Mesenteric fat pad (tissue), 1 donor: ENCODE measurements around the gene ASAH2. TPM values are rescaled to one million over a fixed set of nuclear protein-coding genes. Genes with fewer than 3 reads are reported as not detected.
"Not testable (repeated sequence)": the region's sequence is repeated elsewhere in the genome, so short reads cannot be mapped to it uniquely, and the experiment has no call there.

Experiments
- DNase-seq: peaks from one replicate; pipeline ENCODE4 v3.0.0-alpha.2; 2020; ENCODE audit warnings: low spot score
- total RNA-seq: library from RNA; stranded (reverse); fragmentation: NEBNext Ultra II Directional; extraction: Animal tissue kit (Norgen Biotek cat#: 25700); gene quantifications from one replicate; pipeline ENCODE4 v1.2.1, GENCODE V29; 2021
- donor health status: DM: yes; HTN: yes; CAD: no.

ASAH2 gene
- total RNA-seq, 1 donor from 2014 or later, result 2.4 TPM

- no peak for DNase-seq
Observed at GRCh38 chr10:50260791-50261281, 9.5 kb upstream of the ASAH2 start.

GRCh38 chr10:50254479-50254878 lies 3.2 kb upstream of the ASAH2 start:
- no peak for DNase-seq

DNA sequence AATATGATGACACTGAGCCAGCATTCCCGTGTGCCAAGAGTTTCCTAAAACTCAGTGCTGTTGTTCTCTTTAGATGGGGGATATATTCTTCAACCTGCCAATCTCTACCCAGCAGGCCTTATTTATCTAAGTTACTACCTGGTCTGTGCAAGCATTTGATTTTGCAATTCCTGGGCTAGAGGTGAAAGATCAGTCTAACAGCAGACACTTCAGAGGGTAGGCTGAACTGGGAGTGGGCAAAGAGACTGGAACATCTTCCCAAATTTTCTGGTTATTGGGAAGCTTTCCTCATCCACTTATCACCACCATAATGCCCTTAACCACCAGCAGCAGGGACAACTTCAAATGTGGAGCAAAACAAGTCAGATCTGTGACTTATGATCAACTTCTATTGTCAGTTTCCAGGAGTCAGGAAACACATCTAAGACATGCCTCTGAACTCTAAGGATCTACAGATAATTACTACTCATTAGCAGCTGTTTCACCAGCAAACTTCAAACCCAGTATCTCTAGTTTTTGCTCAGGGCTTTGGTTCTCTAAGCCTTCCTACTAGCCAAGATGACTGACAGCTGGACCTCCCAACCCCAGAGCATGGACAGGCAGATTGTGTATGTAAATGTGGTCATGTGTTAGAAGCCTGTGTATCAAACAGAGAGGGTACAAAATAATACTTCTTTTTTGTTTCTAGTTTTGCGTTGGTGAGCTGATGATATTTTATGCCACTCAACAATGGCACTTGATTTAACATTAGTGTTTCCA lies 1.0 kb downstream of the ASAH2 start:
- DNase-seq, result no peak

GRCh38 chr10:50248598-50248997 lies 2.7 kb downstream of the ASAH2 start:
- DNase-seq, result no peak

GRCh38 chr10:50248062-50248461 lies 3.3 kb downstream of the ASAH2 start:
- DNase-seq, result no peak

- DNase-seq, result no peak
Observed at GRCh38 chr10:50244201-50244600, 7.1 kb downstream of the ASAH2 start.

- DNase-seq, result no peak
Observed at GRCh38 chr10:50242777-50243176, 8.5 kb downstream of the ASAH2 start.

GRCh38 chr10:50241478-50241877 lies 9.8 kb downstream of the ASAH2 start:
- DNase-seq, result not testable (repeated sequence)

DNA sequence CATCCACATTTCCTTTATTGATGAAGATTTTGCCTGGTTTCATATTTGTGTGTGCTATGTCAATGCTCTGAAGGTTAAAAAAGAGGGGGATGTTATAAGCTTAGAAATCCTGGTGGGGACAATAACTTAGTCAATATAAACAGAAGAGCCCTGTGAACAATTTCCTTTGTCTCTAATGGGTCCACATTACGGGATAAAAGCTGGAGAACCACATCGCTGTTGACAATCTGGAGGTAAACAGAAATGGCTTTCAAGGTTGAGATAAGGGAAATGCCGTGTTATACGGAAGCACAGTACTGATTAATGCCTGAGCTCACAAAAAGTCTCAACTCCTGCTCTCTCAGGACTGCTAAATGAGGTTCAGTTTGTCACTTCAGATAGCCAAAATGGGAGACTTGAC lies 16.8 kb downstream of the ASAH2 start:
- no peak for DNase-seq

DNA sequence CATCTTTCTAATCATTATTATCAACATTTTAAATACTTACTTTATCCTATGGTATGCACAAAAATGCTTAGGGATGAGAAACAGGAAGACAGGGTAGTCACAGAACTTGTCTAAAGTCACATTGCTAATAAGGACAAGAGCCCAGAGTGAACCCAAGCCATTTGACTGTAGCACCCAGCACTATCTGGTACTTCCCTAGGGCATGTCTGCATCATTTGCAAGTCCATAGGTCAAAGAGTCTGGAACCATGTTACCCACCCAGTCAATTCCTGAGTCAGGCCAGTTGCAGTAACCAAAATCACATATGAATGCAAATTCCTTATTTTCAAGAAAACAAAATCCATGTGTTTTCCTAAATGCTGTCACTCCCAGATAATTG lies 19.1 kb downstream of the ASAH2 start:
- no peak for DNase-seq

DNA sequence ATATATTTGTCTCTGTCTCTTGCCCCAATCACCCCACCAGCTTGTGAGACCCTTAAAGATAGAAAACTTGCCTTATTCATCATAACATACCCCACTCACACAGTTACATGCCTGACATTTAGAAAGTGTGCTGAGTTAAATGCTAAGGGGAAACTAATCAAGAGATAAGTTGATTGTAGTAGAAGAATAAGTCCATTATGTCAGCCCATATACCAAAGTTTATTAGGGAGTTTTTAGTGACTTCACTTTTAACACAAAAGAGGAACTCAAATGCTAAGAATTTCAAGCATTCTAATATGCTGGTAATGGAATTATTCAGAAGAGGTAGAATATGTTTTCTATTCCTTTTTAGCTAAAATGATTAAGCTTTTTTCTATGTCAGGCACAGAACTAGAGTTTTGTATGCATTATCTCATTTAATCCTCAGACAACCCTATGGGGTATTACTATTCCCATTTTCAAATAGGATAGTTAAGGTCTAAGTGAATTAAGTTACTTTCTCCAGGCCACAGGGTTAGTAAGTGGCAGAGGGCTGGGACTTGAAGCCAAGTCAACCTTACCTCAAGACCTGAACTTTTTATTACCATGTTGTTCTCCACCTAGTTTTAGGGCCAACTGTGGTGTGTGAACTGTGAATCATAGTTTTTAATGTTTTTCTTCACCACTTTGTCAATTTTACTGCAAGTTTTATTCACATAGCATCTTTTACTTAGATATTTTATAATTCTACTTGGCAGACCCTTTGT lies 19.6 kb downstream of the ASAH2 start:
- no peak for DNase-seq

GRCh38 chr10:50229460-50229859 lies 21.9 kb downstream of the ASAH2 start:
- DNase-seq, result no peak

DNA sequence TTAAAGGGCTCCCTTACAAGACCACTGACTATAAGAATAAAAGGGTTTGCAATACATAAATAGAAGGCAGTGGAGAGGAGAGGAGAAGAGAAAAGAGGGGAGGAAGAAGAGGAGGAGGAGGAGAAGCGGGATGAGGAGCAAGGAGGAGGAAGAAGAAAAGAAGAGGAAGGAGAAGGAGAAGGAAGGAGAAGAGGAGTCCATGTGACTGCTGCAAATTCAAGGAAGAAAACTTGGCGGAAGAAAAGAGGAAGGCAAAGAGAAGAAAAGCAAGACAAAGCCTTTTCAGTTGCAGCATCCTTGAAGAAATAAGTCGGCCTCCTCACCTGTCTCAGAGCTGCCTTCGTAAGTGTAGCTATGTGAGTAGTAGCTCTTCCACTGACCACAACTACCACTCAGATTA lies 22.6 kb downstream of the ASAH2 start:
- no peak for DNase-seq

GRCh38 chr10:50226610-50227009 lies 24.7 kb downstream of the ASAH2 start:
- DNase-seq, result no peak

GRCh38 chr10:50224330-50224952 lies 26.9 kb downstream of the ASAH2 start:
- DNase-seq, result no peak

- DNase-seq, result no peak
Observed at GRCh38 chr10:50222199-50222598, 29.1 kb downstream of the ASAH2 start.

GRCh38 chr10:50221470-50221869 lies 29.8 kb downstream of the ASAH2 start:
- no peak for DNase-seq

GRCh38 chr10:50219646-50220045 lies 31.7 kb downstream of the ASAH2 start:
- no peak for DNase-seq

DNA sequence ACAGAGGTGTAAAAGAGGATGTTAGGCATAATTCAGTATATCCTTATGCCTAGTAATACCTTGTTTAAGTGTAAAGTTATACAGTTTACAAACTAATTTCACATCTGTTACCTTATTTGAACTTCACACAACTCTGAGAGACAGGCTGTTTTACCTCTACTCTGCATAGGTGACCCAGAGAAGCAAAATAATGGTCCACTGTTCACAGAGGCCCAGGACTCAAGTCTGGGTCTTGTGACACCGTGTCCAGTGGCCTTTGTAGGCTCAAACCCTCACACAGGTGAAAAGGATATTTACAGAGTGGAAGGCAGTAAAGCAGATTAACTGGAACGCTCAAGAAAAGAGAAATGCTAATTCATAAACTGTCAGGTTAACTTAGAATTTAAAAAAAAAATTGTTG lies 32.1 kb downstream of the ASAH2 start:
- no peak for DNase-seq

DNA sequence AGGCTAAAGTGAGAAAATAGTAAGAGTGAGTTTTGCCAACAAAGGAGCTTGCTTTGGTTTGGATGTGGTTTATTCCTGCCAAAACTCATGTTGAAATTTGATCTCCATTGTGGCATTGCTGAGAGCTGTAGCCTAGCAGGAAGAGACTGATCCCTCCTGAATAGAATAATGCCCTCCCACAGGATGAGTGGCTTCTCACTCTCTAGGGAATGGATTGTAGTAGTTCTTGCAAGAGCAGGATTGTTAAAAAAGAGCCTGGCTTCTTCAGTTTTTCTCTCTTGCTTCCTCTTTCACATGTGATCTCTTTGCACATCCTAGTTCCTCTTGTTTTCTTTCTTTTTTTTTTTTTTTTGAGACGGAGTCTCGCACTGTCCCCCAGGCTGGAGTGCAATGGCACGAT lies 34.4 kb downstream of the ASAH2 start:
- DNase-seq, result no peak

DNA sequence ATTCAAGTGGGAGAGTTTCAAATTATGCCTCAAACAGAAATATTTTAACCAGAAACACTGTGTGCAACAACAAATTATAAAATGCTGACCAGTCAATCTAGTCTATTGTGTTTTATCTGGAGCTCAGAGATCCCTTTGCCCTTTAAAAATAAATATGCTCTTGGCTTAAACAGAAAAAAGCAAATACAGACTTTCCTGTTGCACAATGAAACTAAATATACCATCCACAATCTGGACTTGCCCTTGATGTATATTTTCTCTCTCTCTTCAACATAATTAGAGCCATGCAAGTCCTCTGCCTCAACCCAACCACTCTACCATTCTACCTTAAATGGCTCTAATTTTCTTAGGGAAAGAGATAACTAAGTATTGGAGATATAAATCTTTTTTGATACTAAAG lies 34.9 kb downstream of the ASAH2 start:
- no peak for DNase-seq

DNA sequence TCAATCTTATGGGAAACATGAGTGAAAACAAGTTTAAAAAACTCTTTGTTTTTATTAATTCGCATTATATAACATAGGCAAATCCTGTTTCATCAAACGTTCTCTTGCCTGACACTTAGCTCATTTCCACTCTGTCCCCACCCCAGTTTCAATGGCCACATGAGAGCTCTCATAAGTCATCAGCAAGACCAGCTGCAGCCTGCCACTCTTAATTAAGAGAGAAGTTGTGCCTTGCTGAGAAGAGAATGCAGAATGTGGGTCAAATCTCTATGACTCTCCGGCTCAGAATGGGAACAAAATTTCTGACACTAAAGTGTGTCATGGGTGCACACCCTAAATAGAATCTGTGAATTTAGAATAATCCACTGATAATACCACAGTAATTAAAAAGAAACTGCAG lies 39.6 kb downstream of the ASAH2 start:
- no peak for DNase-seq
